ENCODE measurements around the gene CREBRF. TPM values are rescaled to one million over a fixed set of nuclear protein-coding genes. Genes with fewer than 3 reads are reported as not detected.

Gene CREBRF
- total RNA-seq = 22.7 and 23.6 TPM in 2 replicates

GRCh38 chr5:173055983-173056782, at the start of gene CREBRF:
TSS of gene CREBRF (plus strand) at chr5:173056352. CDS start at chr5:173080776, 24,424 bp downstream.

GRCh38 chr5:173144200-173145176, 88.3 kb downstream of the CREBRF start, which contains the start of gene BNIP1:
TSS of gene BNIP1 (plus strand) at chr5:173144531. CDS start at chr5:173144546, 15 bp downstream.

Other genes starting within 250 kb of the CREBRF start
- 103 and 126 TPM in 2 replicates for gene ERGIC1, start 222.1 kb upstream of the CREBRF start, total RNA-seq
- gene RPL26L1, start 96.9 kb upstream of the CREBRF start, total RNA-seq = 64.6 and 75.8 TPM in 2 replicates
- 310 and 458 TPM in 2 replicates for gene ATP6V0E1, start 72.6 kb upstream of the CREBRF start, total RNA-seq
- gene BNIP1, start 88.2 kb downstream of the CREBRF start, total RNA-seq = 21.0 and 22.1 TPM in 2 replicates
- gene NKX2-5, start 178.9 kb downstream of the CREBRF start, total RNA-seq = not detected in 2 replicates

Data from bronchial smooth muscle cell (primary cell).